ENCODE data around the gene FGFR2.

GRCh38 chr10:121614613-121615434, 16.6 kb upstream of the FGFR2 start:
- TF ChIP-seq EZH2 (IDR thresholded peaks at IDR 0.05; ENCODE audit: insufficient read depth, low read length) (no peak), CTCF (IDR thresholded peaks at IDR 0.05; ENCODE audit: insufficient read depth, low read depth, low read length) (no peak)

All from astrocyte (in vitro differentiated cells and primary cell).